Stimulated activated memory B cell treated with anti-CD40 and anti-IgM and Interleukin-4, amounts not matched to agents 10 μg/mL and 1 μg/mL and 100 μg/mL, for 72 hours (primary cell): ENCODE data around the gene PIK3R2.
"Not testable (repeated sequence)": the region's sequence is repeated elsewhere in the genome, so short reads cannot be mapped to it uniquely, and the experiment has no call there.

Source experiments
- ATAC-seq: fragments of 150-1000 bp; cut with Tn5 transposase; 2 replicates; pipeline ENCODE4 v1.10.0; 2021
- H3K27ac Mint-ChIP-seq: one replicate; pipeline ENCODE4 v1.8.0; 2022; ENCODE audit warnings: mild to moderate bottlenecking, mixed read lengths
- H3K27me3 Mint-ChIP-seq: one replicate; pipeline ENCODE4 v1.8.0; 2022; ENCODE audit warnings: mixed read lengths
- H3K36me3 Mint-ChIP-seq: one replicate; pipeline ENCODE4 v1.8.0; 2022; ENCODE audit warnings: mixed read lengths
- H3K4me1 Mint-ChIP-seq: one replicate; pipeline ENCODE4 v1.8.0; 2022; ENCODE audit warnings: mixed read lengths
- H3K4me3 Mint-ChIP-seq: one replicate; pipeline ENCODE4 v1.8.0; 2022; ENCODE audit warnings: mild to moderate bottlenecking, moderate library complexity, mixed read lengths
- H3K9me3 Mint-ChIP-seq: one replicate; pipeline ENCODE4 v1.8.0; 2022; ENCODE audit warnings: mixed read lengths

PIK3R2 gene

GRCh38 chr19:18156841-18157464 is 4.0 kb downstream of the PIK3R2 start:
- H3K4me1 Mint-ChIP-seq = peaks cover 48% of the 10 kb centered on the region
- H3K27me3 Mint-ChIP-seq = no peaks in the 10 kb centered on the region
- H3K27ac Mint-ChIP-seq = no peak overlapping the region
- H3K9me3 Mint-ChIP-seq = no peaks in the 10 kb centered on the region
- peaks cover 11% of the 10 kb centered on the region for H3K36me3 Mint-ChIP-seq
- no peak overlapping the region for H3K4me3 Mint-ChIP-seq
- no peak for ATAC-seq

DNA sequence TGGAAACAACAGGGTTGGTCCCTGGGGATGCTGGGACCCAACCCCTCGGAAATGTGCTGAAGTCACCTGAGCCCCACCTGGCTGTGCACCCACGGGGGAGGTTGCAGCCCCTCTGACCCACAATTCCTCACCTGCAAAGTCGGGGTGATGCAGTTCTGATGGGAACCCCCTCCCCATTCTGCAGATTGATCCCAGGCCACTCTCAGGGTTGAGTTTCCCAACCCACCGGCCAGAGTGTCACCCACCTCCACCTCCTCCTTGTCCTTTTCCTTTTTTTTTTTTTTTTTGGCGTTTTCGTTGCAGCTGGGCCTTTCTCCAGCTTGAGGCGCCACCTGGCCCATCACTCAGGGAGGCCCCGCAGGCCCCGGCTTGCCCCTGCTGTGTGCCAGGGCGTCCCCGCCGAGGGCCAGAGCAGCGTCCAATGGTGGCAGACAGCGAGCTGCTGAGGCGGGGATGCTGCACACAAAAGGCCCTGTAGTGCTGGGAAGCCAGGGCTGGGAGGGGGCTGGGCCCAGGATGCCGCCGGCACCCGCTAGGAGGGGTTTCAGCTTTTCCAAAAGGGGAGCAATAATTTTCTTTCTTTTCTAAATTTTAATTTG is 4.6 kb downstream of the PIK3R2 start:
- Mint-ChIP-seq H3K27me3 (no peaks in the 10 kb centered on the region), H3K4me1 (peaks cover 45% of the 10 kb centered on the region), H3K9me3 (no peaks in the 10 kb centered on the region), H3K27ac (no peak overlapping the region), H3K4me3 (no peak overlapping the region), H3K36me3 (peaks cover 11% of the 10 kb centered on the region)
- no peak for ATAC-seq

GRCh38 chr19:18158467-18158866 is 5.5 kb downstream of the PIK3R2 start:
- H3K27me3 Mint-ChIP-seq = no peaks in the 10 kb centered on the region
- peaks cover 45% of the 10 kb centered on the region for H3K4me1 Mint-ChIP-seq
- no peak overlapping the region for H3K27ac Mint-ChIP-seq
- ATAC-seq = no peak
- peaks cover 17% of the 10 kb centered on the region for H3K36me3 Mint-ChIP-seq
- H3K9me3 Mint-ChIP-seq = no peaks in the 10 kb centered on the region
- H3K4me3 Mint-ChIP-seq = no peak overlapping the region

DNA sequence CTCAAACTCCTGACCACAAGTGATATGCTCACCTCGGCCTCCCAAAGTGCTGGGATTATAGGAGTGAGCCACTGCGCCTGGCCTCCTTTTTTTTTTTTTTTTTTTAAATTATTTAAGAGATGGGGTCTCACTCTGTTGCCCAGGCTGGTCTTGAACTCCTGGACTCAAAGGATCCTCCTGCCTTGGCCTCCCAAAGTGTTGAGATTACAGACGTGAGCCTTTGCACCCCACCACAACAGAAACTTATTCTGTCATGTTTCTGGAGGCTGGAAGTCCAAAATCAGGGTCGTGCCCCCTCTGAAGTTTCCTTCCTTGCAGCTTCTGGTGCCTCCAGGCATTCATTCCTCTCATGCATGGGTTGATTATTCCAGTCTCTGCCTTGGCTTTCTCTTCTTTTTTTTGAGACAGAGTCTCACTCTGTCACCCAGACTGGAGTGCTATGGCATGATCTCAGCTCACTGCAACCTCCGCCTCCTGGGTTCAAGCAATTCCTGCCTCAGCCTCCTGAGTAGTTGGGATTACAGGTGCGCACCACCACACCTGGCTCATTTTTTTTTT is 6.2 kb downstream of the PIK3R2 start:
- peaks cover 21% of the 10 kb centered on the region for H3K36me3 Mint-ChIP-seq
- H3K4me1 Mint-ChIP-seq = peaks cover 40% of the 10 kb centered on the region
- not testable (repeated sequence) for H3K27me3 Mint-ChIP-seq, ATAC-seq, H3K4me3 Mint-ChIP-seq, H3K9me3 Mint-ChIP-seq, H3K27ac Mint-ChIP-seq

- H3K4me1 Mint-ChIP-seq = peaks cover 33% of the 10 kb centered on the region
- H3K9me3 Mint-ChIP-seq = no peaks in the 10 kb centered on the region
- H3K36me3 Mint-ChIP-seq = peaks cover 21% of the 10 kb centered on the region
- H3K4me3 Mint-ChIP-seq = no peak overlapping the region
- no peaks in the 10 kb centered on the region for H3K27me3 Mint-ChIP-seq
- no peak overlapping the region for H3K27ac Mint-ChIP-seq
- ATAC-seq = no peak
These were observed 6.8 kb downstream of the PIK3R2 start for GRCh38 chr19:18159810-18160209.

DNA sequence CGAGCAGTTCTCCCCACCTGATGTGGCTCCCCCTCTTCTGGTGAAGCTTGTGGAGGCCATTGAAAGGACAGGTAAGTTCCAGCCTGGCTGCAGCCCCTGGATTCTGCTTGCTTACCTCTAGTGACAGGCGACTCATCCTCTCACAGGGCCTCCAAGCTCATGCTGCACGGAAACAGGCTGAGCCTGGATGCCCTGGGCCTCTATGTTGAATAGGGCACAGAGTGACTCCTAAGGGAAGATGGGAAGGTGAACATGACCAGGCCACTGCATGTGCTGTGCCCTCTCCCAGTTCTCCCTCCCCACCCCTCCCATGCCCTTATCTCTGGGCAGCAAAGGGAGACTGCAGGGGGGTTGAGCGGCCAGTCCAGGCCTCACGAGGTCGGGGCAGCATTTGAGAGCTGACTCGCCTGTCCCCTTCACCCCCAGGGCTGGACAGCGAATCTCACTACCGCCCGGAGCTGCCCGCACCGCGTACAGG is 7.6 kb downstream of the PIK3R2 start:
- no peak for ATAC-seq
- Mint-ChIP-seq H3K27ac (peak overlapping the region; percentile 84), H3K4me3 (peak overlapping the region; percentile 71), H3K9me3 (no peaks in the 10 kb centered on the region), H3K36me3 (peaks cover 23% of the 10 kb centered on the region), H3K4me1 (peaks cover 29% of the 10 kb centered on the region), H3K27me3 (no peaks in the 10 kb centered on the region)

GRCh38 chr19:18160971-18161635 is 8.1 kb downstream of the PIK3R2 start:
- peaks cover 27% of the 10 kb centered on the region for H3K36me3 Mint-ChIP-seq
- ATAC-seq = peak; percentile 95
- H3K4me3 Mint-ChIP-seq = peak overlapping the region; percentile 71
- no peaks in the 10 kb centered on the region for H3K27me3 Mint-ChIP-seq
- H3K9me3 Mint-ChIP-seq = no peaks in the 10 kb centered on the region
- H3K4me1 Mint-ChIP-seq = peaks cover 25% of the 10 kb centered on the region
- H3K27ac Mint-ChIP-seq = peak overlapping the region; percentile 84

- H3K27ac Mint-ChIP-seq = peak overlapping the region; percentile 54
- no peaks in the 10 kb centered on the region for H3K9me3 Mint-ChIP-seq
- ATAC-seq = no peak
- H3K4me1 Mint-ChIP-seq = peaks cover 20% of the 10 kb centered on the region
- H3K4me3 Mint-ChIP-seq = peak overlapping the region; percentile 55
- H3K36me3 Mint-ChIP-seq = peaks cover 28% of the 10 kb centered on the region
- H3K27me3 Mint-ChIP-seq = no peaks in the 10 kb centered on the region
These were observed 8.7 kb downstream of the PIK3R2 start for GRCh38 chr19:18161636-18162002.

GRCh38 chr19:18164072-18164471 is 11.1 kb downstream of the PIK3R2 start:
- Mint-ChIP-seq H3K4me1 (peaks cover 30% of the 10 kb centered on the region), H3K4me3 (no peak overlapping the region), H3K27me3 (no peaks in the 10 kb centered on the region), H3K36me3 (peaks cover 47% of the 10 kb centered on the region), H3K9me3 (no peaks in the 10 kb centered on the region), H3K27ac (no peak overlapping the region)
- no peak for ATAC-seq

DNA sequence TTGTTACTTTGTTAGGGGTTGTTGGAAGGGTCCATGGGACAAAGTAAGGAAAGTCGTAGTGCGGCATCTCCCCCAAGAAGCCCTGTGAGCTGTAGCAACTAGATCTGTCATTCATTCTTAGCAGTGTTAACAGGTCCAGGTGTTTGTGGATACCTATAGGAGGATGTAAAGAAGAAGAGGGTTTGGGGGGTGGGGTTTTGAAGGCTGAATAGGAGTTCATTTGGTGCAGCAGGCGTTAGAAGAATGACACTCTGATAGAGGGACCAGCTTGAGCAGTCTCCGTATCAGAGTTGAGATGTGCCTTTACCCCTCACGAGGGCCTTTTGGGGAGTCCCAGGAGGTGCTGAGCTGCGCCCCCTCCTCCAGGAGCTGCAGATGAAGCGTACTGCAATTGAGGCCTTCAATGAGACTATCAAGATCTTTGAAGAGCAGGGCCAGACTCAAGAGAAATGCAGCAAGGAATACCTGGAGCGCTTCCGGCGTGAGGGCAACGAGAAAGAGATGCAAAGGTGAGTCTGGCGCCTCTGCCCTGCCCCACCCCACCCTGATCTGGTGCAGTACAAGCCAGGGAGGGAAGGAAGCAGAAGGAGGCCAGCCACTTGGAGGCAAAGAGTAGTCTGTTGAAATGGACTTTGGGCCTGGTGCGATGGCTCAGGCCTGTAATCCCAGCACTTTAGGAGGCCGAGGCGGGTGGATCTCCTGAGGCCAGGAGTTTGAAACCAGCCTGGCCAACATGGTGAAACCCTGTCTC is 13.0 kb downstream of the PIK3R2 start:
- H3K36me3 Mint-ChIP-seq = peaks cover 48% of the 10 kb centered on the region

GRCh38 chr19:18167011-18167410 is 14.0 kb downstream of the PIK3R2 start:
- H3K4me3 Mint-ChIP-seq = no peak overlapping the region
- H3K27me3 Mint-ChIP-seq = no peaks in the 10 kb centered on the region
- H3K36me3 Mint-ChIP-seq = peaks cover 48% of the 10 kb centered on the region
- peaks cover 44% of the 10 kb centered on the region for H3K4me1 Mint-ChIP-seq
- no peaks in the 10 kb centered on the region for H3K9me3 Mint-ChIP-seq
- H3K27ac Mint-ChIP-seq = no peak overlapping the region
- no peak for ATAC-seq

More for the DNA sequence above, 13.0 kb downstream of the PIK3R2 start:
- Mint-ChIP-seq H3K4me3 (no peak overlapping the region), H3K27me3 (no peaks in the 10 kb centered on the region), H3K27ac (no peak overlapping the region), H3K9me3 (no peaks in the 10 kb centered on the region), H3K4me1 (peaks cover 40% of the 10 kb centered on the region)
- ATAC-seq = no peak

- Mint-ChIP-seq H3K4me1 (peaks cover 52% of the 10 kb centered on the region), H3K36me3 (peaks cover 45% of the 10 kb centered on the region), H3K27me3 (no peaks in the 10 kb centered on the region), H3K27ac (peak overlapping the region; percentile 92), H3K4me3 (peak overlapping the region; percentile 91), H3K9me3 (no peaks in the 10 kb centered on the region)
- peak; percentile 49 for ATAC-seq
These were observed 15.1 kb downstream of the PIK3R2 start for GRCh38 chr19:18167975-18168645.

GRCh38 chr19:18168673-18169381 is 15.9 kb downstream of the PIK3R2 start:
- Mint-ChIP-seq H3K4me1 (peaks cover 56% of the 10 kb centered on the region), H3K27me3 (no peaks in the 10 kb centered on the region), H3K4me3 (peak overlapping the region; percentile 91), H3K9me3 (no peaks in the 10 kb centered on the region), H3K27ac (peak overlapping the region; percentile 92), H3K36me3 (peaks cover 38% of the 10 kb centered on the region)
- ATAC-seq = peak; percentile 7

- Mint-ChIP-seq H3K27ac (peak overlapping the region; percentile 92), H3K4me1 (peaks cover 64% of the 10 kb centered on the region), H3K27me3 (no peaks in the 10 kb centered on the region), H3K9me3 (no peaks in the 10 kb centered on the region), H3K36me3 (peaks cover 51% of the 10 kb centered on the region), H3K4me3 (peak overlapping the region; percentile 91)
- ATAC-seq = peak; percentile 50
These were observed 17.8 kb downstream of the PIK3R2 start for GRCh38 chr19:18170714-18171255.
